Measurements from ENCODE around the gene DDX39B.

The DDX39B gene

GRCh38 chr6:31531162-31531561 is 10.6 kb downstream of the DDX39B start:
- H3K9me2 ChIP-seq (replicated peaks; ENCODE audit: control insufficient read depth, low read length) = no peaks in the 10 kb centered on the region
- peaks cover 57% of the 10 kb centered on the region for H3F3A ChIP-seq (ENCODE audit: control insufficient read depth, insufficient read depth)
- H3K27ac ChIP-seq (ENCODE audit: low read depth, low read length) = no peak overlapping the region
- no peak overlapping the region for H3K4me2 ChIP-seq (ENCODE audit: low read length)
- peaks cover 28% of the 10 kb centered on the region for H3K79me2 ChIP-seq (ENCODE audit: control insufficient read depth, low read length)
- no peaks in the 10 kb centered on the region for H3K9me3 ChIP-seq (ENCODE audit: control insufficient read depth, insufficient read depth, low read length)
- no peak for TF ChIP-seq EZH2phosphoT487 (IDR thresholded peaks at IDR 0.05; ENCODE audit: borderline replicate concordance, low read length)
- TF ChIP-seq, protein P1, sequence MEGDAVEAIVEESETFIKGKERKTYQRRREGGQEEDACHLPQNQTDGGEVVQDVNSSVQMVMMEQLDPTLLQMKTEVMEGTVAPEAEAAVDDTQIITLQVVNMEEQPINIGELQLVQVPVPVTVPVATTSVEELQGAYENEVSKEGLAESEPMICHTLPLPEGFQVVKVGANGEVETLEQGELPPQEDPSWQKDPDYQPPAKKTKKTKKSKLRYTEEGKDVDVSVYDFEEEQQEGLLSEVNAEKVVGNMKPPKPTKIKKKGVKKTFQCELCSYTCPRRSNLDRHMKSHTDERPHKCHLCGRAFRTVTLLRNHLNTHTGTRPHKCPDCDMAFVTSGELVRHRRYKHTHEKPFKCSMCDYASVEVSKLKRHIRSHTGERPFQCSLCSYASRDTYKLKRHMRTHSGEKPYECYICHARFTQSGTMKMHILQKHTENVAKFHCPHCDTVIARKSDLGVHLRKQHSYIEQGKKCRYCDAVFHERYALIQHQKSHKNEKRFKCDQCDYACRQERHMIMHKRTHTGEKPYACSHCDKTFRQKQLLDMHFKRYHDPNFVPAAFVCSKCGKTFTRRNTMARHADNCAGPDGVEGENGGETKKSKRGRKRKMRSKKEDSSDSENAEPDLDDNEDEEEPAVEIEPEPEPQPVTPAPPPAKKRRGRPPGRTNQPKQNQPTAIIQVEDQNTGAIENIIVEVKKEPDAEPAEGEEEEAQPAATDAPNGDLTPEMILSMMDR (IDR thresholded peaks at IDR 0.05; ENCODE audit: low read depth, low read length, poor library complexity, severe bottlenecking) = no peak
- no peaks in the 10 kb centered on the region for H3K27me3 ChIP-seq (ENCODE audit: control insufficient read depth, low read length)
- H3K4me3 ChIP-seq (ENCODE audit: low read length) = no peak overlapping the region
- H3K36me3 ChIP-seq (ENCODE audit: control insufficient read depth, low read length) = peaks cover 72% of the 10 kb centered on the region
- peaks cover 28% of the 10 kb centered on the region for H4K20me1 ChIP-seq (ENCODE audit: control insufficient read depth, insufficient read depth, low read depth, low read length)
- peaks cover 4% of the 10 kb centered on the region; the same call in 1 of the 2 replicates for H3K4me1 ChIP-seq (ENCODE audit: control insufficient read depth, low read length)

GRCh38 chr6:31530659-31531058 is 11.1 kb downstream of the DDX39B start:
- Histone ChIP-seq H3F3A (ENCODE audit: control insufficient read depth, insufficient read depth) (peaks cover 52% of the 10 kb centered on the region), H4K20me1 (ENCODE audit: control insufficient read depth, insufficient read depth, low read depth, low read length) (peaks cover 23% of the 10 kb centered on the region), H3K79me2 (ENCODE audit: control insufficient read depth, low read length) (peaks cover 23% of the 10 kb centered on the region)

GRCh38 chr6:31529329-31530150 is 12.3 kb downstream of the DDX39B start:
- TF ChIP-seq EZH2phosphoT487 (IDR thresholded peaks at IDR 0.05; ENCODE audit: borderline replicate concordance, low read length) = no peak
- TF ChIP-seq, protein P1 (IDR thresholded peaks at IDR 0.05; ENCODE audit: low read depth, low read length, poor library complexity, severe bottlenecking) = no peak
- Histone ChIP-seq H4K20me1 (ENCODE audit: control insufficient read depth, insufficient read depth, low read depth, low read length) (peaks cover 14% of the 10 kb centered on the region; the same call in 1 of the 2 replicates), H3K9me2 (replicated peaks; ENCODE audit: control insufficient read depth, low read length) (no peaks in the 10 kb centered on the region), H3K36me3 (ENCODE audit: control insufficient read depth, low read length) (peaks cover 56% of the 10 kb centered on the region), H3K27ac (ENCODE audit: low read depth, low read length) (no peak overlapping the region), H3F3A (ENCODE audit: control insufficient read depth, insufficient read depth) (peaks cover 48% of the 10 kb centered on the region), H3K4me2 (ENCODE audit: low read length) (no peak overlapping the region), H3K79me2 (ENCODE audit: control insufficient read depth, low read length) (peaks cover 11% of the 10 kb centered on the region), H3K4me3 (ENCODE audit: low read length) (no peak overlapping the region), H3K4me1 (ENCODE audit: control insufficient read depth, low read length) (no peaks in the 10 kb centered on the region), H3K9me3 (ENCODE audit: control insufficient read depth, insufficient read depth, low read length) (no peaks in the 10 kb centered on the region), H3K27me3 (ENCODE audit: control insufficient read depth, low read length) (no peaks in the 10 kb centered on the region)

More at GRCh38 chr6:31530659-31531058, 11.1 kb downstream of the DDX39B start:
- Histone ChIP-seq H3K9me2 (replicated peaks; ENCODE audit: control insufficient read depth, low read length) (no peaks in the 10 kb centered on the region), H3K4me1 (ENCODE audit: control insufficient read depth, low read length) (no peaks in the 10 kb centered on the region), H3K27me3 (ENCODE audit: control insufficient read depth, low read length) (no peaks in the 10 kb centered on the region), H3K27ac (ENCODE audit: low read depth, low read length) (no peak overlapping the region), H3K4me3 (ENCODE audit: low read length) (no peak overlapping the region), H3K9me3 (ENCODE audit: control insufficient read depth, insufficient read depth, low read length) (no peaks in the 10 kb centered on the region), H3K4me2 (ENCODE audit: low read length) (no peak overlapping the region), H3K36me3 (ENCODE audit: control insufficient read depth, low read length) (peaks cover 67% of the 10 kb centered on the region)
- TF ChIP-seq, protein P1 (IDR thresholded peaks at IDR 0.05; ENCODE audit: low read depth, low read length, poor library complexity, severe bottlenecking) = no peak
- TF ChIP-seq EZH2phosphoT487 (IDR thresholded peaks at IDR 0.05; ENCODE audit: borderline replicate concordance, low read length) = no peak

Data from DOHH2 (cell line).